Fibroblast of the aortic adventitia (primary cell): ENCODE data around the gene LARP1. TPM values are rescaled to one million over a fixed set of nuclear protein-coding genes. Genes with fewer than 3 reads are reported as not detected.

Experiments
- DNase-seq: peaks from one replicate; pipeline ENCODE4 v3.0.0-alpha.2; 2010; ENCODE audit warnings: low read depth
- H3K4me3 ChIP-seq: 2 replicates; pipeline ENCODE4 v1.5.1; 2011; ENCODE audit warnings: low read depth, mild to moderate bottlenecking, control low read depth, low read length, moderate library complexity
- total RNA-seq: library from RNA; depleted of rRNA; stranded (reverse); fragments of >200 nt; gene quantifications from 2 replicates; pipeline ENCODE4 v1.2.3, GENCODE V29; 2012; ENCODE audit warnings: low replicate concordance
- TF ChIP-seq, protein P1 (sequence below): IDR thresholded peaks from 2 replicates; pipeline ENCODE4 v1.5.1; 2011; ENCODE audit warnings: mild to moderate bottlenecking, low read length, control low read depth, inconsistent platforms; ENCODE audit not compliant: insufficient read depth

Gene LARP1
- total RNA-seq, 1 donor = 114 TPM

DNA sequence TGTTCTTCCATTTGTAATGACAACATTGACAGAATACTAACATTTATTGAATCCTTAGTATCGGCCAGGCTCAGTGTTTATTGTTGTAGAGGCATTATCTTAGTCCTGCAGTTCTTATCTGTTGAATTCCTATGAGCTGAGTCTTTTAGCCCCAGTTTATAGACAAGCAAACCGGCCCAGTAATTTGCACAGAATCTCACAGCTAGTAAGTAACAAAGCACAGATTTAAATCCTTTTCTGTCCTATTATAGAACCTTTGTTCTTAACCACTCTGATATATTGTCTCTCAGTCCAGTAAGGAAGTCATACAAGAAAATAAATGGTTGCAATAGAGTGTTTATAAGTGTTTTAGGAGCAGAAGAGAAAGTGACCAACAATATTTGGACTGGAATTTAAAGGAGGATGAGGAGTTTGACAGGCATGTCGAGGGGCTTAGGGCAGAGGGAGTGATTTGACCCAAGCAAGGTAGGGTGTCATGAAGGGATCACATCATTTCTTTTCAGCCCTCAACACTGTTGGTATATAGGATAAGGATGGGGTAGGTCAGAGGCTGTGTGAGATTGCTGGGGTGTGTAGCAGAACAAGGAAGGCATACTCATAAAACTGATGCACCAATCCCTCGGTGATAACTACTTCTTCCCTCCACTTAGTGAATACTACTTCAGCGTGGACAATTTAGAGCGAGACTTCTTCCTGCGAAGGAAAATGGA lies 39.5 kb downstream of the LARP1 start:
- TF ChIP-seq, protein P1, sequence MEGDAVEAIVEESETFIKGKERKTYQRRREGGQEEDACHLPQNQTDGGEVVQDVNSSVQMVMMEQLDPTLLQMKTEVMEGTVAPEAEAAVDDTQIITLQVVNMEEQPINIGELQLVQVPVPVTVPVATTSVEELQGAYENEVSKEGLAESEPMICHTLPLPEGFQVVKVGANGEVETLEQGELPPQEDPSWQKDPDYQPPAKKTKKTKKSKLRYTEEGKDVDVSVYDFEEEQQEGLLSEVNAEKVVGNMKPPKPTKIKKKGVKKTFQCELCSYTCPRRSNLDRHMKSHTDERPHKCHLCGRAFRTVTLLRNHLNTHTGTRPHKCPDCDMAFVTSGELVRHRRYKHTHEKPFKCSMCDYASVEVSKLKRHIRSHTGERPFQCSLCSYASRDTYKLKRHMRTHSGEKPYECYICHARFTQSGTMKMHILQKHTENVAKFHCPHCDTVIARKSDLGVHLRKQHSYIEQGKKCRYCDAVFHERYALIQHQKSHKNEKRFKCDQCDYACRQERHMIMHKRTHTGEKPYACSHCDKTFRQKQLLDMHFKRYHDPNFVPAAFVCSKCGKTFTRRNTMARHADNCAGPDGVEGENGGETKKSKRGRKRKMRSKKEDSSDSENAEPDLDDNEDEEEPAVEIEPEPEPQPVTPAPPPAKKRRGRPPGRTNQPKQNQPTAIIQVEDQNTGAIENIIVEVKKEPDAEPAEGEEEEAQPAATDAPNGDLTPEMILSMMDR = no peak
- no peak overlapping the region for H3K4me3 ChIP-seq
- DNase-seq = peak; percentile 80

DNA sequence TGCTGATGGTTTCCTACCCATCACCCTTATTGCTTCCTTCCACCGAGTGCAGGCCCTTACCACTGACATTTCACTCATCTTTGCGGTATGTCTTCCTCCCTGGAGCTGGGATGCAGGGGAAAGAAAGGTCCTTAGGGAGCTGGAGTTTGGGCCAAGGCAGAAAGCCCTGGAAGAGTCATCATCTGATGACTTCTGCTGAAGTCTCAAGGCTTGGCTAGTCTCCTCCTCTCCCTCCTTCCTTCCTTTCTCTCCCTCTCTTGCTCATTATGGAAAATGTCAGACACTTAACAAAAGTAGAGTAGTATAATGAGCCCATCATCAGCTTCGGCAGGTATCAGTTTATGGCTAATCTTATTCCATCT lies 40.0 kb downstream of the LARP1 start:
- H3K4me3 ChIP-seq = no peak overlapping the region
- TF ChIP-seq, protein P1 = no peak
- peak; percentile 53 for DNase-seq

DNA sequence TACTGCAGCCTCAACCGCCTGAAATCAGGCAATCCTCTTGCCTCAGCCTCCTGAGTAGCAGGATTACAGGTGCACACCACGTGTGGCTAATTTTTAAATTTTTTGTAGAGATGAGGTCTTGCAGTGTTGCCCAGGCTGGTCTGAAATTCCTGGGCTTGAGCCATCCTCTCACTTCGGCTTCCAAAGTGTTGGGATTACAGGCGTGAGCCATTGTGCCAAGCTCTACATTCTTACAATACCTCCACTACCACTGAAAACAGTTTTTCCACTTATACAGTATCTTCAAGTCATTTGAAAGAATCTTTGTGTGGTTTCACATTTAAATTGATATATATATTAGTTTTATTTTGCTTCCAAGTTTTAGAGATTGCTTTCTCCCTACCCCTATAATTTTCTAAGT lies 42.6 kb downstream of the LARP1 start:
- DNase-seq = peak; percentile 52
- TF ChIP-seq, protein P1 = no peak
- H3K4me3 ChIP-seq = no peak overlapping the region

DNA sequence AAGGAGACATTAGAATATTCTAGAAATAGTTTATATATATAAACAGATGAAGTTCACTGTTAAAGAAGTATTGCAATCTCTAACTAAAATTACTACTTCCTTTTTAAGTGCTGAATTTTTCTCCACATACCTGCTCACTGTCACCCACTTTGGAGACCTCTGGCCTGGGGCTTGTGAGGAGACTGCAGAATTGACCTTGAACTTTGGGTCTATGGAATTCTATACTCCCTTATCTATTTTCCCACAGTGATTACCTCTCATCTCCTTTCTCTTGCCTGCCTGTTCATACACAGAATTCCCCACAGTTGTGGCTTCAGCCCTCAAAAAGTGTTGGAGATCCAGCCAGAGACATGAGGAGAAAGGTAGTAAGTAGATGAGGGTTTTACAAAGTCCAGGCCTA lies 45.4 kb downstream of the LARP1 start:
- DNase-seq = no peak
- TF ChIP-seq, protein P1 = no peak
- no peak overlapping the region for H3K4me3 ChIP-seq

DNA sequence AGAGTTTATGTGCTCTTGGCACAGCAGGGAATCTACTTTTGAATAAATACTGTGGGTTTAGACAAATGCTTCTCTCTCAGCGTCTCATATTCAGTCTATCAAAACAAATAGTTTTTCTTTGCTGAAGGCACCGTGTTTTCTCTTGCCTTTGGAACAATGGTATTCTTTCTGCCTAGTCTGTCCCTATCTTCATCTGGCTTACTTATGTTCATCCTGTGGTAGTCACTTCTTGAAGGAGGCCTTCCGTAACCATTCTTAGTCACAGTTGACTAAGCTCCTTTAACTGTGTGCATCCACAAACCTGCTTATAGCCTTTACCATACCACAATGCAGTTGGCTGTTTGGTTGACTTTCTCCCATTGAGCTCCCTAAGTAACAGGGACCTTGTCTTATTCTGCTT lies 45.9 kb downstream of the LARP1 start:
- peak; percentile 64 for DNase-seq
- TF ChIP-seq, protein P1 = no peak

DNA sequence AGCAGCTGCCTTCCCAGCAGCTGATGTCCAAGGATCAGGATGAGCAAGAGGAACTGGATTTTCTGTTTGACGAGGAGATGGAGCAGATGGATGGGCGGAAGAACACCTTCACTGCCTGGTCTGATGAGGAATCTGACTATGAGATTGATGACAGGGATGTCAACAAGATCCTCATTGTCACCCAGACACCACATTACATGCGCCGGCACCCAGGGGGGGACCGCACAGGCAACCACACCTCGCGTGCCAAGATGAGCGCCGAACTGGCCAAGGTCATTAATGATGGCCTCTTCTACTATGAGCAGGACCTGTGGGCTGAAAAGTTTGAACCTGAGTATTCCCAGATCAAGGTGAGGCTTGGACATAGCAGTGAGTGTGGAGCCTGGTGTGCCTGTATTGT lies 46.9 kb downstream of the LARP1 start:
- H3K4me3 ChIP-seq = no peak overlapping the region
- TF ChIP-seq, protein P1 = no peak
- no peak for DNase-seq

More for the DNA sequence above, 45.9 kb downstream of the LARP1 start:
- H3K4me3 ChIP-seq = no peak overlapping the region

DNA sequence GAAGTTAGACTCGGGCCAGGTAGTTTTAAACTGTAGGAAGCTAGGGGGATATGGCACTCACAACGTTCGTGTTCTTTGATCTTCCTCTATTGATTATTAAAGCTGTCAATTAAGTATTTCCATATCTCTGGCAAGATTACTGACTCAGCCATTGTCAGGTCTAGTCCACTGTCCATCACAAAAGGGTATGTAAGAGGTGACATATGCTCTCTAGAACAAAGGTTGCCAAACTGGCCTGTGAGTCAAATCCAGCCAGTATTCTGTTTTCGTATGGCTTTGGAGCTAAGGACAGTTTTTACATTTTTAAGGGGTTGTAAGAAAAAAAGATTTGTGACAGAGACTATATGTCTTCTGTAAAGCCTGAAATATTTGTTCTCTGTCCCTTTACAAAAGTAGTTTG lies 51.0 kb downstream of the LARP1 start:
- DNase-seq = no peak
- no peak overlapping the region for H3K4me3 ChIP-seq

More for the DNA sequence above, 51.0 kb downstream of the LARP1 start:
- TF ChIP-seq, protein P1 = no peak
